ENCODE data around the gene SH3RF2. TPM values are rescaled to one million over a fixed set of nuclear protein-coding genes. Genes with fewer than 3 reads are reported as not detected.

The SH3RF2 gene
- total RNA-seq, 1 donor from 2014 or later: 0.36 TPM

DNA sequence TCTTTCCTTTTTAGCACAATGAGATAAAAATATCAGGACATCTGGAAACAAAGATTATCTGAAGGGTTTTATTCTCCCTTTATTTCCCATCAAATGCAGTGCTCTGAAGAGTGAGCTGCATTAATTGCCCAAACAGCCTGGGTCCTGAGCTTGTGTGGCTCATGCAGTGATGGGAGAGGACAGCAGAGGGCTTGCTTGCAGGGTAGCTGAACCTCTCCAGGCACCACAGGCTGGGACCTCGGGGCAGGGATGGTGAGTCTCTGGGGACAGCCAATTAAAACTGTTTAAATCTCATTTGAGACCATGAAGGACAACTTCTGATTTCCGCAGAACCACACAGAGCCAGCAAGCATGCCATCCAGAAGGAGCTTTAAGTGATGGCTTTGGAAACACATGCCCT lies 97.7 kb downstream of the SH3RF2 start:
- H3K36me3 ChIP-seq: no peaks in the 10 kb centered on the region
- H3K27me3 ChIP-seq: no peaks in the 10 kb centered on the region
- TF ChIP-seq, protein P1, sequence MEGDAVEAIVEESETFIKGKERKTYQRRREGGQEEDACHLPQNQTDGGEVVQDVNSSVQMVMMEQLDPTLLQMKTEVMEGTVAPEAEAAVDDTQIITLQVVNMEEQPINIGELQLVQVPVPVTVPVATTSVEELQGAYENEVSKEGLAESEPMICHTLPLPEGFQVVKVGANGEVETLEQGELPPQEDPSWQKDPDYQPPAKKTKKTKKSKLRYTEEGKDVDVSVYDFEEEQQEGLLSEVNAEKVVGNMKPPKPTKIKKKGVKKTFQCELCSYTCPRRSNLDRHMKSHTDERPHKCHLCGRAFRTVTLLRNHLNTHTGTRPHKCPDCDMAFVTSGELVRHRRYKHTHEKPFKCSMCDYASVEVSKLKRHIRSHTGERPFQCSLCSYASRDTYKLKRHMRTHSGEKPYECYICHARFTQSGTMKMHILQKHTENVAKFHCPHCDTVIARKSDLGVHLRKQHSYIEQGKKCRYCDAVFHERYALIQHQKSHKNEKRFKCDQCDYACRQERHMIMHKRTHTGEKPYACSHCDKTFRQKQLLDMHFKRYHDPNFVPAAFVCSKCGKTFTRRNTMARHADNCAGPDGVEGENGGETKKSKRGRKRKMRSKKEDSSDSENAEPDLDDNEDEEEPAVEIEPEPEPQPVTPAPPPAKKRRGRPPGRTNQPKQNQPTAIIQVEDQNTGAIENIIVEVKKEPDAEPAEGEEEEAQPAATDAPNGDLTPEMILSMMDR (IDR thresholded peaks at IDR 0.05): no peak
- TF ChIP-seq EZH2phosphoT487 (IDR thresholded peaks at IDR 0.05) (no peak), EZH2 (IDR thresholded peaks at IDR 0.05) (no peak)
- Mint-ChIP-seq H3K36me3 (no peaks in the 10 kb centered on the region), H3K27ac (no peak overlapping the region), H3K9me3 (no peaks in the 10 kb centered on the region), H3K4me3 (no peak overlapping the region), H3K27me3 (ENCODE audit: insufficient read depth, low read depth) (no peaks in the 10 kb centered on the region), H3K4me1 (no peaks in the 10 kb centered on the region)
- no peaks in the 10 kb centered on the region for H3K4me1 ChIP-seq
- H3K4me3 ChIP-seq: no peak overlapping the region
- no peak overlapping the region for H2AFZ ChIP-seq (replicated peaks)
- no peak overlapping the region for H3K4me2 ChIP-seq
- no peak for DNase-seq (ENCODE audit: low spot score)
- no peak overlapping the region for H3K9ac ChIP-seq
- H3K79me2 ChIP-seq (ENCODE audit: low read depth): no peaks in the 10 kb centered on the region
- H3F3A ChIP-seq (ENCODE audit: low read depth): no peaks in the 10 kb centered on the region
- H3K9me3 ChIP-seq (ENCODE audit: low read depth): no peaks in the 10 kb centered on the region
- H3K27ac ChIP-seq: no peak overlapping the region
- H4K20me1 ChIP-seq (ENCODE audit: low read depth): no peaks in the 10 kb centered on the region

DNA sequence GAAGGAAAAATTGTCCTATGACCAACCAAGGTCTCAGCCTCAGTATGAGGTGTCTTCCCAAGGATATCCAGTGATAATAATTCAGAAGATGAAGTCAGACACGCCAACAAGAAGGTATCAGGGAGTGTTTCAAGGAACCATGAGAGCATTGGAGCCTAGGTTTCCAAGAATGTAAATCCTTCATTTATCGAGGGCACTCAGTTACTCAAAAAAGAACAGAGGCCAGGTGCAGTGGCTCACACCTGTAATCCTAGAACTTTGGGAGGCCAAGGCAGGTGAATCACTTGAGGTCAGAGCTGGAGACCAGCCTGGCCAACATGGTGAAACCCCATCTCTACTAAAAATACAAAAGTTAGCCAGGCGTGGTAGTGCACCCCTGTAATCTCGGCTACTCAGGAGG lies 98.2 kb downstream of the SH3RF2 start:
- no peaks in the 10 kb centered on the region for H3F3A ChIP-seq (ENCODE audit: low read depth)
- Mint-ChIP-seq H3K4me3 (no peak overlapping the region), H3K9me3 (no peaks in the 10 kb centered on the region), H3K36me3 (no peaks in the 10 kb centered on the region), H3K27me3 (ENCODE audit: insufficient read depth, low read depth) (no peaks in the 10 kb centered on the region), H3K27ac (no peak overlapping the region), H3K4me1 (no peaks in the 10 kb centered on the region)
- H3K36me3 ChIP-seq: no peaks in the 10 kb centered on the region
- H3K4me3 ChIP-seq: no peak overlapping the region
- H3K4me1 ChIP-seq: no peaks in the 10 kb centered on the region
- no peaks in the 10 kb centered on the region for H3K9me3 ChIP-seq (ENCODE audit: low read depth)
- H4K20me1 ChIP-seq (ENCODE audit: low read depth): no peaks in the 10 kb centered on the region
- no peak overlapping the region for H3K4me2 ChIP-seq
- H2AFZ ChIP-seq (replicated peaks): no peak overlapping the region
- H3K9ac ChIP-seq: no peak overlapping the region
- no peaks in the 10 kb centered on the region for H3K27me3 ChIP-seq
- H3K79me2 ChIP-seq (ENCODE audit: low read depth): no peaks in the 10 kb centered on the region
- no peak overlapping the region for H3K27ac ChIP-seq
- no peak for DNase-seq (ENCODE audit: low spot score)
- TF ChIP-seq EZH2phosphoT487 (IDR thresholded peaks at IDR 0.05) (no peak), EZH2 (IDR thresholded peaks at IDR 0.05) (no peak)
- TF ChIP-seq, protein P1 (IDR thresholded peaks at IDR 0.05): no peak

DNA sequence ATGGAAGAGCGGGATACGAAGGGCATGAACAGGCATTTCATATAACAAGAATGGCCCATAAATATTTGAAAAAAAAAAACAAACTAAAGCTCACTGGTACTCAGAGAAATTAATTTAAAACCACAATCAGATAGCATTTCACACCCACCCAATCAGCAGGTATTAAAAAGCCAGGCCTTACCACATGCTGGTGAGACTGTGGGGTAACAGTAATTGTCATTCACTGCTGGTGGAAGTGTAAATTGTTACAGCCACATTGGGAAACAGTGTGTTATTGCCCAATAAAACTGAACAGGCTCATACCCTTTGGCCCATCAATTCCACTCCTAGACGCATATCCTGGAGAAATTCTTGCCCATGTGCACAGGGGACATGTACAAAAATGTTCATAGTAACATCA lies 103.0 kb downstream of the SH3RF2 start:
- Histone ChIP-seq H3F3A (ENCODE audit: low read depth) (no peaks in the 10 kb centered on the region), H3K4me3 (no peak overlapping the region), H3K27ac (no peak overlapping the region), H3K79me2 (ENCODE audit: low read depth) (no peaks in the 10 kb centered on the region), H3K4me2 (no peak overlapping the region), H4K20me1 (ENCODE audit: low read depth) (no peaks in the 10 kb centered on the region), H3K36me3 (no peaks in the 10 kb centered on the region), H3K27me3 (no peaks in the 10 kb centered on the region), H3K9ac (no peak overlapping the region), H3K4me1 (no peaks in the 10 kb centered on the region), H3K9me3 (ENCODE audit: low read depth) (no peaks in the 10 kb centered on the region), H2AFZ (replicated peaks) (no peak overlapping the region)
- TF ChIP-seq, protein P1 (IDR thresholded peaks at IDR 0.05): no peak
- no peak for TF ChIP-seq EZH2phosphoT487 (IDR thresholded peaks at IDR 0.05)
- no peak for TF ChIP-seq EZH2 (IDR thresholded peaks at IDR 0.05)
- H3K4me1 Mint-ChIP-seq: no peaks in the 10 kb centered on the region
- no peaks in the 10 kb centered on the region for H3K27me3 Mint-ChIP-seq (ENCODE audit: insufficient read depth, low read depth)
- H3K36me3 Mint-ChIP-seq: no peaks in the 10 kb centered on the region
- no peak overlapping the region for H3K4me3 Mint-ChIP-seq
- H3K9me3 Mint-ChIP-seq: no peaks in the 10 kb centered on the region
- H3K27ac Mint-ChIP-seq: no peak overlapping the region
- no peak for DNase-seq (ENCODE audit: low spot score)

All from neural progenitor cell (in vitro differentiated cells).